Hepatocyte (in vitro differentiated cells): ENCODE results near the gene NCOA7.

Experiments
- EZH2 ChIP-seq: fragments of 200-600 bp; sonication (generic); IDR thresholded peaks from 2 replicates; pipeline ENCODE4 v1.6.1; 2016; ENCODE audit warnings: antibody characterized with exemption, mild to moderate bottlenecking, borderline replicate concordance
- TF ChIP-seq, protein P1 (sequence below): fragments of 200-600 bp; sonication (generic); IDR thresholded peaks from 2 replicates; pipeline ENCODE4 v1.5.1; 2016; ENCODE audit warnings: antibody characterized with exemption, mild to moderate bottlenecking; ENCODE audit not compliant: poor library complexity

- TF ChIP-seq EZH2 = no peak
- TF ChIP-seq, protein P1, sequence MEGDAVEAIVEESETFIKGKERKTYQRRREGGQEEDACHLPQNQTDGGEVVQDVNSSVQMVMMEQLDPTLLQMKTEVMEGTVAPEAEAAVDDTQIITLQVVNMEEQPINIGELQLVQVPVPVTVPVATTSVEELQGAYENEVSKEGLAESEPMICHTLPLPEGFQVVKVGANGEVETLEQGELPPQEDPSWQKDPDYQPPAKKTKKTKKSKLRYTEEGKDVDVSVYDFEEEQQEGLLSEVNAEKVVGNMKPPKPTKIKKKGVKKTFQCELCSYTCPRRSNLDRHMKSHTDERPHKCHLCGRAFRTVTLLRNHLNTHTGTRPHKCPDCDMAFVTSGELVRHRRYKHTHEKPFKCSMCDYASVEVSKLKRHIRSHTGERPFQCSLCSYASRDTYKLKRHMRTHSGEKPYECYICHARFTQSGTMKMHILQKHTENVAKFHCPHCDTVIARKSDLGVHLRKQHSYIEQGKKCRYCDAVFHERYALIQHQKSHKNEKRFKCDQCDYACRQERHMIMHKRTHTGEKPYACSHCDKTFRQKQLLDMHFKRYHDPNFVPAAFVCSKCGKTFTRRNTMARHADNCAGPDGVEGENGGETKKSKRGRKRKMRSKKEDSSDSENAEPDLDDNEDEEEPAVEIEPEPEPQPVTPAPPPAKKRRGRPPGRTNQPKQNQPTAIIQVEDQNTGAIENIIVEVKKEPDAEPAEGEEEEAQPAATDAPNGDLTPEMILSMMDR = no peak
Observed at GRCh38 chr6:125795301-125795700, 4.5 kb downstream of the NCOA7 start.
